HG02678 (cell line): ENCODE results near the gene AOAH.

Experiments
- ATAC-seq: cut with Tn5 transposase; IDR thresholded peaks from one replicate; pipeline ENCODE4 v1.9.1; 2021; ENCODE audit warnings: mild to moderate bottlenecking, moderate library complexity; ENCODE audit not compliant: unreplicated experiment

The AOAH gene

GRCh38 chr7:36635091-36635490, 89.2 kb downstream of the AOAH start:
- no peak for ATAC-seq

GRCh38 chr7:36633377-36633776, 90.9 kb downstream of the AOAH start:
- ATAC-seq: no peak

- ATAC-seq: no peak
These were observed 94.1 kb downstream of the AOAH start for GRCh38 chr7:36630112-36630650.

GRCh38 chr7:36629351-36629750, 94.9 kb downstream of the AOAH start:
- ATAC-seq: no peak

GRCh38 chr7:36627836-36628235, 96.5 kb downstream of the AOAH start:
- no peak for ATAC-seq

- no peak for ATAC-seq
These were observed 98.2 kb downstream of the AOAH start for GRCh38 chr7:36626111-36626510.

- ATAC-seq: no peak
These were observed 99.0 kb downstream of the AOAH start for GRCh38 chr7:36625247-36625646.

- no peak for ATAC-seq
These were observed 101.0 kb downstream of the AOAH start for GRCh38 chr7:36623247-36623646.

GRCh38 chr7:36621396-36621795, 102.9 kb downstream of the AOAH start:
- no peak for ATAC-seq

- no peak for ATAC-seq
These were observed 104.1 kb downstream of the AOAH start for GRCh38 chr7:36620166-36620708.

- no peak for ATAC-seq
These were observed 106.9 kb downstream of the AOAH start for GRCh38 chr7:36617408-36617807.

GRCh38 chr7:36615852-36616540, 108.3 kb downstream of the AOAH start:
- ATAC-seq: no peak

- no peak for ATAC-seq
These were observed 109.3 kb downstream of the AOAH start for GRCh38 chr7:36614959-36615358.

- no peak for ATAC-seq
These were observed 111.2 kb downstream of the AOAH start for GRCh38 chr7:36613031-36613614.

- no peak for ATAC-seq
These were observed 112.6 kb downstream of the AOAH start for GRCh38 chr7:36611703-36612102.

GRCh38 chr7:36607721-36608095, 116.6 kb downstream of the AOAH start:
- ATAC-seq: no peak

GRCh38 chr7:36606976-36607720, 117.1 kb downstream of the AOAH start:
- ATAC-seq: no peak

- ATAC-seq: no peak
These were observed 117.9 kb downstream of the AOAH start for GRCh38 chr7:36606153-36606975.

- no peak for ATAC-seq
These were observed 118.8 kb downstream of the AOAH start for GRCh38 chr7:36605261-36606051.

GRCh38 chr7:36604806-36605205, 119.5 kb downstream of the AOAH start:
- ATAC-seq: no peak
